Measurements from ENCODE around the gene TRPM5.

DNA sequence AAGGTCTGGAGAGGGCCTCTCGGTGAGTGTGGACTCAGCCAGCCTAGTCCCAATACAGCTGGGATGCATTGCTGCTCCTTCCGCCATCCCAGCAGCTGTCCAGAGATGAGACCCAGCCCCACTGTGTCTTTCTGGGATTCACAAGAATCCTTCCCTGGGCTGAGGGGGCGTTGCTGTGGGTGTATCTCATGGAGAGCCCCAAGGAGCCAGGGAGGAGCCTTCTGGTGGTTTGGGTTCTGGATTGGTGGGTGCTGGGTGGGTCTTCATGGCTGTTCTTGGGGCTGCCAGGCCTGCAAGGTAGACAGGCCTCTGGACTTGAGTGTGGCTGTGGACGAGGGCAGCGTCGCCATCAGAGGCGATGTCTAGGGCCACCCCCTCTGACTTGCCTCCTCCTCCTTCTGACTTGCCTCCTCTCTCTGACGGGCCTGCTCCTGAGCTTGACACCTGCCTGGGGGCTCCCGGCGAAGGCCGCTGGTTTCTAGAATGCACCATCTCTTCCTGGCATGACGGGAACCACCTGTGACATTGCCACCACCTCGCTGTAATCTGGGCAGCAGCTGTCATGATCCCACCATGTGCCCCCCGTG is 17.7 kb upstream of the TRPM5 start:
- TF ChIP-seq, protein P1, sequence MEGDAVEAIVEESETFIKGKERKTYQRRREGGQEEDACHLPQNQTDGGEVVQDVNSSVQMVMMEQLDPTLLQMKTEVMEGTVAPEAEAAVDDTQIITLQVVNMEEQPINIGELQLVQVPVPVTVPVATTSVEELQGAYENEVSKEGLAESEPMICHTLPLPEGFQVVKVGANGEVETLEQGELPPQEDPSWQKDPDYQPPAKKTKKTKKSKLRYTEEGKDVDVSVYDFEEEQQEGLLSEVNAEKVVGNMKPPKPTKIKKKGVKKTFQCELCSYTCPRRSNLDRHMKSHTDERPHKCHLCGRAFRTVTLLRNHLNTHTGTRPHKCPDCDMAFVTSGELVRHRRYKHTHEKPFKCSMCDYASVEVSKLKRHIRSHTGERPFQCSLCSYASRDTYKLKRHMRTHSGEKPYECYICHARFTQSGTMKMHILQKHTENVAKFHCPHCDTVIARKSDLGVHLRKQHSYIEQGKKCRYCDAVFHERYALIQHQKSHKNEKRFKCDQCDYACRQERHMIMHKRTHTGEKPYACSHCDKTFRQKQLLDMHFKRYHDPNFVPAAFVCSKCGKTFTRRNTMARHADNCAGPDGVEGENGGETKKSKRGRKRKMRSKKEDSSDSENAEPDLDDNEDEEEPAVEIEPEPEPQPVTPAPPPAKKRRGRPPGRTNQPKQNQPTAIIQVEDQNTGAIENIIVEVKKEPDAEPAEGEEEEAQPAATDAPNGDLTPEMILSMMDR (IDR thresholded peaks at IDR 0.05), result no peak
- TF ChIP-seq POLR2A (IDR thresholded peaks at IDR 0.05), result no peak

Measured in uterus (tissue), 2 donors.